ENCODE results near the gene CNOT1.

- TF ChIP-seq CTCF (IDR thresholded peaks at IDR 0.05): no peak
- TF ChIP-seq POLR2A (IDR thresholded peaks at IDR 0.05): no peak
- TF ChIP-seq POLR2AphosphoS5 (IDR thresholded peaks at IDR 0.05): no peak
These were observed 15.3 kb upstream of the CNOT1 start for GRCh38 chr16:58644765-58645487.
